GM18498 (cell line): ENCODE measurements around the gene AKAP13.
"Not testable (repeated sequence)": the region's sequence is repeated elsewhere in the genome, so short reads cannot be mapped to it uniquely, and the experiment has no call there.

ENCODE experiments used
- ATAC-seq: cut with Tn5 transposase; IDR thresholded peaks from one replicate; pipeline ENCODE4 v1.9.1; 2021; ENCODE audit warnings: mild to moderate bottlenecking, moderate library complexity; ENCODE audit not compliant: unreplicated experiment

AKAP13 gene

GRCh38 chr15:85796371-85796770 lies 416.0 kb downstream of the AKAP13 start:
- ATAC-seq: not testable (repeated sequence)
